HepG2 (cell line): Measurements from ENCODE around the gene TIMELESS. TPM values are rescaled to one million over a fixed set of nuclear protein-coding genes. Genes with fewer than 3 reads are reported as not detected.

Experiments used
- AGO1 ChIP-seq: fragments of 200-400 bp; formaldehyde crosslinking; IDR thresholded peaks from 2 replicates; pipeline ENCODE4 v1.6.1; 2017; ENCODE audit warnings: mild to moderate bottlenecking, low read depth, low read length, moderate library complexity; ENCODE audit not compliant: poor library complexity, severe bottlenecking
- FOXM1 ChIP-seq: sonication (generic); formaldehyde crosslinking; IDR thresholded peaks from 2 replicates; pipeline ENCODE4 v1.5.0; 2020; ENCODE audit warnings: missing genetic modification reagents
- HDAC1 ChIP-seq: sonication (generic); formaldehyde crosslinking; IDR thresholded peaks from 2 replicates; pipeline ENCODE4 v1.5.1; 2020; ENCODE audit warnings: mild to moderate bottlenecking, missing genetic modification reagents
- KAT8 ChIP-seq: IDR thresholded peaks from 2 replicates; pipeline ENCODE4 v1.6.1; 2016; ENCODE audit warnings: missing genetic modification reagents, missing compliant biosample characterization
- MBNL3 ChIP-seq: fragments of 250-450 bp; sonication (Bioruptor Pico); conservative IDR thresholded peaks from 2 replicates; pipeline ENCODE4 v1.8.0; 2022; ENCODE audit warnings: mild to moderate bottlenecking, inconsistent platforms
- MEF2D ChIP-seq: sonication (generic); formaldehyde crosslinking; IDR thresholded peaks from 2 replicates; pipeline ENCODE4 v1.5.1; 2020; ENCODE audit warnings: mild to moderate bottlenecking, missing genetic modification reagents
- NR2C2 ChIP-seq: sonication (generic); formaldehyde crosslinking; IDR thresholded peaks from 2 replicates; pipeline ENCODE4 v1.4.0; 2020; ENCODE audit warnings: missing genetic modification reagents, mild to moderate bottlenecking, moderate library complexity, borderline replicate concordance
- RCOR2 ChIP-seq: IDR thresholded peaks from 2 replicates; pipeline ENCODE4 v1.6.1; 2016; ENCODE audit warnings: missing biosample characterization, missing genetic modification reagents
- SIX1 ChIP-seq: sonication (generic); formaldehyde crosslinking; IDR thresholded peaks from 2 replicates; pipeline ENCODE4 v1.4.0; 2020; ENCODE audit warnings: missing genetic modification reagents, borderline replicate concordance
- SMAD9 ChIP-seq: sonication (generic); formaldehyde crosslinking; IDR thresholded peaks from 2 replicates; pipeline ENCODE4 v1.5.1; 2020; ENCODE audit warnings: mild to moderate bottlenecking, missing genetic modification reagents
- TBX2 ChIP-seq: sonication (generic); formaldehyde crosslinking; IDR thresholded peaks from 2 replicates; pipeline ENCODE4 v1.5.0; 2020; ENCODE audit warnings: missing genetic modification reagents, mild to moderate bottlenecking, borderline replicate concordance
- ZFP41 ChIP-seq: sonication (generic); formaldehyde crosslinking; IDR thresholded peaks from 2 replicates; pipeline ENCODE4 v1.4.0; 2020; ENCODE audit warnings: mild to moderate bottlenecking, missing genetic modification reagents, borderline replicate concordance
- ZNF317 ChIP-seq: sonication (generic); formaldehyde crosslinking; IDR thresholded peaks from 2 replicates; pipeline ENCODE4 v1.5.0; 2020; ENCODE audit warnings: mild to moderate bottlenecking, missing genetic modification reagents
- ZNF746 ChIP-seq: sonication (generic); formaldehyde crosslinking; IDR thresholded peaks from 2 replicates; pipeline ENCODE4 v1.8.0; 2022; ENCODE audit warnings: mild to moderate bottlenecking, missing genetic modification reagents
- ZNF891 ChIP-seq: sonication (generic); formaldehyde crosslinking; IDR thresholded peaks from 2 replicates; pipeline ENCODE4 v1.5.0; 2020; ENCODE audit warnings: mild to moderate bottlenecking, missing genetic modification reagents
- polyA plus RNA-seq, 8 experiments: library from polyadenylated mRNA; depleted of rRNA in 3 of 8; stranded (reverse) in 7 of 8; unstranded in 1 of 8; fragments of >200 nt; fragmentation: Illumina TruSeq in 4 of 8; extraction: Trizol in 4 of 8; gene quantifications; 2 replicates each; pipeline versions ENCODE4 v1.2.1 to v1.2.3, GENCODE V29; 2011 to 2016; ENCODE audit warnings: low read depth in 4 of 8, missing spikeins in 1 of 8, mixed read lengths in 1 of 8; ENCODE audit not compliant: insufficient read depth in 1 of 8
- total RNA-seq, 5 experiments: library from RNA; depleted of rRNA; stranded (reverse); fragments of >200 nt; fragmentation: Illumina TruSeq; extraction: Trizol; gene quantifications; 2 replicates each; pipeline ENCODE4 v1.2.3, GENCODE V29; 2016; ENCODE audit warnings: low read depth in 1 of 5
- TF ChIP-seq, protein P1 (sequence below): sonication (generic); formaldehyde crosslinking; IDR thresholded peaks from 2 replicates; pipeline ENCODE4 v1.5.0; 2020; ENCODE audit warnings: mild to moderate bottlenecking, missing genetic modification reagents, borderline replicate concordance
- TF ChIP-seq, protein P2 (sequence below): IDR thresholded peaks from 2 replicates; pipeline ENCODE4 v1.6.1; 2016; ENCODE audit warnings: low read depth, borderline replicate concordance
- TF ChIP-seq, protein P3 (sequence below): sonication (generic); formaldehyde crosslinking; IDR thresholded peaks from 2 replicates; pipeline ENCODE4 v1.5.0; 2020; ENCODE audit warnings: missing genetic modification reagents
- TF ChIP-seq, protein P4 (sequence below): sonication (generic); formaldehyde crosslinking; IDR thresholded peaks from 2 replicates; pipeline ENCODE4 v1.9.0; 2022; ENCODE audit warnings: low read depth, missing genetic modification reagents
- TF ChIP-seq, protein P5 (sequence below): sonication (generic); formaldehyde crosslinking; conservative IDR thresholded peaks from 2 replicates; pipeline ENCODE4 v1.8.1; 2023; ENCODE audit warnings: missing genetic modification reagents

The TIMELESS gene
- total and polyA plus RNA-seq, 2 of the 13 experiments (the other 11 are each of a cell fraction or from before 2014, with no cell fraction given), result 4.0 to 20.3 TPM

DNA sequence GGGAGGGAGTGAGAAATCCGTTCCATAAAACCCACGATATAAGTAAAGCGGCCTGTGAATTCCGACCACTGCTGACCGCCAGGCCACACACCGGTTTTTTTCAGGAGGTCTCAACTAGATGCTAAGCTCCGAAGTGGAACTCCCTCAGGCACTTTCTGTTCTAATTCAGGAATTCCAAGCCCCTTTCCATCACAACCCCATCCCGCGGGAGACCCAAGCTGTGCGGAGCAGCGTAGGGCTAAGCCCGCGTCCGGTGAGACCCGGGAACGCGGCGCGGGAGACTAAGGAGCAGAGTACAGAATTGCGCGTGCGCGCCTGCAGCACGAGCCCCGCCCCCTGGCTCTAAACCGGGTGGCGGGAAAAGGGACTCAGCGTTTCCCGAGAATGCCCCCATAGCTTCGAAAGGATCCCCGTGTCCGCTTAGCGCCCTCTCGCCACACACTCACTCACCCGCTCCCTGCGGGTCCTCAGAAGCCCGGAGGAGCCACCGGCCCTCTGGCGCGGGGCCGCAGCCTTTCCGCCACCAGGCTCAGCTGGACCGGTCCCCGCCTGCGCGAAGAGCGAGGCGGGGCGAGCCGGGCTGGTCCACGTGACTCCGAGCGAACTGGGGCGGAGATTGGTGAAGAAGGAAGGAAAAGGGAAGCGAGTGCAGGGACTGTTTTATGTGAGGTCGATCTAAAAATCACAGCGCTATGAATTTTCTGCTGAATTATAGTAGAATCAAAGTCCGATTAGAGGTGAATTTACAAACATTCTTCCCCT lies at the start of gene TIMELESS (continued):
- TF ChIP-seq, protein P1, sequence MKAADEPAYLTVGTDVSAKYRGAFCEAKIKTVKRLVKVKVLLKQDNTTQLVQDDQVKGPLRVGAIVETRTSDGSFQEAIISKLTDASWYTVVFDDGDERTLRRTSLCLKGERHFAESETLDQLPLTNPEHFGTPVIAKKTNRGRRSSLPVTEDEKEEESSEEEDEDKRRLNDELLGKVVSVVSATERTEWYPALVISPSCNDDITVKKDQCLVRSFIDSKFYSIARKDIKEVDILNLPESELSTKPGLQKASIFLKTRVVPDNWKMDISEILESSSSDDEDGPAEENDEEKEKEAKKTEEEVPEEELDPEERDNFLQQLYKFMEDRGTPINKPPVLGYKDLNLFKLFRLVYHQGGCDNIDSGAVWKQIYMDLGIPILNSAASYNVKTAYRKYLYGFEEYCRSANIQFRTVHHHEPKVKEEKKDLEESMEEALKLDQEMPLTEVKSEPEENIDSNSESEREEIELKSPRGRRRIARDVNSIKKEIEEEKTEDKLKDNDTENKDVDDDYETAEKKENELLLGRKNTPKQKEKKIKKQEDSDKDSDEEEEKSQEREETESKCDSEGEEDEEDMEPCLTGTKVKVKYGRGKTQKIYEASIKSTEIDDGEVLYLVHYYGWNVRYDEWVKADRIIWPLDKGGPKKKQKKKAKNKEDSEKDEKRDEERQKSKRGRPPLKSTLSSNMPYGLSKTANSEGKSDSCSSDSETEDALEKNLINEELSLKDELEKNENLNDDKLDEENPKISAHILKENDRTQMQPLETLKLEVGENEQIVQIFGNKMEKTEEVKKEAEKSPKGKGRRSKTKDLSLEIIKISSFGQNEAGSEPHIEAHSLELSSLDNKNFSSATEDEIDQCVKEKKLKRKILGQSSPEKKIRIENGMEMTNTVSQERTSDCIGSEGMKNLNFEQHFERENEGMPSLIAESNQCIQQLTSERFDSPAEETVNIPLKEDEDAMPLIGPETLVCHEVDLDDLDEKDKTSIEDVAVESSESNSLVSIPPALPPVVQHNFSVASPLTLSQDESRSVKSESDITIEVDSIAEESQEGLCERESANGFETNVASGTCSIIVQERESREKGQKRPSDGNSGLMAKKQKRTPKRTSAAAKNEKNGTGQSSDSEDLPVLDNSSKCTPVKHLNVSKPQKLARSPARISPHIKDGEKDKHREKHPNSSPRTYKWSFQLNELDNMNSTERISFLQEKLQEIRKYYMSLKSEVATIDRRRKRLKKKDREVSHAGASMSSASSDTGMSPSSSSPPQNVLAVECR (CRISPR knock-in tag), result peak; percentile 97
- TF ChIP-seq ZNF317 (CRISPR knock-in tag) (peak; percentile 90; the same call in 1 of the 2 replicates), TBX2 (CRISPR knock-in tag) (peak; percentile 87), ZNF891 (CRISPR knock-in tag) (no peak; the same call in 1 of the 2 replicates), HDAC1 (peak; percentile 90), SIX1 (CRISPR knock-in tag) (no peak), MEF2D (CRISPR knock-in tag) (peak; percentile 61; the same call in 1 of the 2 replicates), SMAD9 (CRISPR knock-in tag) (0 out of 2 replicates have a peak, but pooled peaks have one; percentile 69), KAT8 (CRISPR knock-in tag) (peak; percentile 85), ZFP41 (no peak), AGO1 (peak; percentile 56), FOXM1 (CRISPR knock-in tag) (0 out of 2 replicates have a peak, but pooled peaks have one; percentile 38), ZNF746 (no peak), NR2C2 (CRISPR knock-in tag) (no peak; the same call in 1 of the 2 replicates), MBNL3 (CRISPR knock-in tag) (no peak), RCOR2 (CRISPR knock-in tag) (no peak)
- TF ChIP-seq, protein P2, sequence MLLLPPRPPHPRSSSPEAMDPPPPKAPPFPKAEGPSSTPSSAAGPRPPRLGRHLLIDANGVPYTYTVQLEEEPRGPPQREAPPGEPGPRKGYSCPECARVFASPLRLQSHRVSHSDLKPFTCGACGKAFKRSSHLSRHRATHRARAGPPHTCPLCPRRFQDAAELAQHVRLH (CRISPR knock-in tag), result peak; percentile 84
- TF ChIP-seq, protein P3, sequence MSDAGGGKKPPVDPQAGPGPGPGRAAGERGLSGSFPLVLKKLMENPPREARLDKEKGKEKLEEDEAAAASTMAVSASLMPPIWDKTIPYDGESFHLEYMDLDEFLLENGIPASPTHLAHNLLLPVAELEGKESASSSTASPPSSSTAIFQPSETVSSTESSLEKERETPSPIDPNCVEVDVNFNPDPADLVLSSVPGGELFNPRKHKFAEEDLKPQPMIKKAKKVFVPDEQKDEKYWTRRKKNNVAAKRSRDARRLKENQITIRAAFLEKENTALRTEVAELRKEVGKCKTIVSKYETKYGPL (CRISPR knock-in tag), result peak; percentile 32
- TF ChIP-seq, protein P4, sequence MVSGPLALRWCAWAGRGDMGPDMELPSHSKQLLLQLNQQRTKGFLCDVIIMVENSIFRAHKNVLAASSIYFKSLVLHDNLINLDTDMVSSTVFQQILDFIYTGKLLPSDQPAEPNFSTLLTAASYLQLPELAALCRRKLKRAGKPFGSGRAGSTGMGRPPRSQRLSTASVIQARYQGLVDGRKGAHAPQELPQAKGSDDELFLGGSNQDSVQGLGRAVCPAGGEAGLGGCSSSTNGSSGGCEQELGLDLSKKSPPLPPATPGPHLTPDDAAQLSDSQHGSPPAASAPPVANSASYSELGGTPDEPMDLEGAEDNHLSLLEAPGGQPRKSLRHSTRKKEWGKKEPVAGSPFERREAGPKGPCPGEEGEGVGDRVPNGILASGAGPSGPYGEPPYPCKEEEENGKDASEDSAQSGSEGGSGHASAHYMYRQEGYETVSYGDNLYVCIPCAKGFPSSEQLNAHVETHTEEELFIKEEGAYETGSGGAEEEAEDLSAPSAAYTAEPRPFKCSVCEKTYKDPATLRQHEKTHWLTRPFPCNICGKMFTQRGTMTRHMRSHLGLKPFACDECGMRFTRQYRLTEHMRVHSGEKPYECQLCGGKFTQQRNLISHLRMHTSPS (CRISPR knock-in tag), result no peak
- TF ChIP-seq, protein P5, sequence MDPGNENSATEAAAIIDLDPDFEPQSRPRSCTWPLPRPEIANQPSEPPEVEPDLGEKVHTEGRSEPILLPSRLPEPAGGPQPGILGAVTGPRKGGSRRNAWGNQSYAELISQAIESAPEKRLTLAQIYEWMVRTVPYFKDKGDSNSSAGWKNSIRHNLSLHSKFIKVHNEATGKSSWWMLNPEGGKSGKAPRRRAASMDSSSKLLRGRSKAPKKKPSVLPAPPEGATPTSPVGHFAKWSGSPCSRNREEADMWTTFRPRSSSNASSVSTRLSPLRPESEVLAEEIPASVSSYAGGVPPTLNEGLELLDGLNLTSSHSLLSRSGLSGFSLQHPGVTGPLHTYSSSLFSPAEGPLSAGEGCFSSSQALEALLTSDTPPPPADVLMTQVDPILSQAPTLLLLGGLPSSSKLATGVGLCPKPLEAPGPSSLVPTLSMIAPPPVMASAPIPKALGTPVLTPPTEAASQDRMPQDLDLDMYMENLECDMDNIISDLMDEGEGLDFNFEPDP, result 0 out of 2 replicates have a peak, but pooled peaks have one; percentile 49
